ENCODE results near the gene COL19A1.

DNA sequence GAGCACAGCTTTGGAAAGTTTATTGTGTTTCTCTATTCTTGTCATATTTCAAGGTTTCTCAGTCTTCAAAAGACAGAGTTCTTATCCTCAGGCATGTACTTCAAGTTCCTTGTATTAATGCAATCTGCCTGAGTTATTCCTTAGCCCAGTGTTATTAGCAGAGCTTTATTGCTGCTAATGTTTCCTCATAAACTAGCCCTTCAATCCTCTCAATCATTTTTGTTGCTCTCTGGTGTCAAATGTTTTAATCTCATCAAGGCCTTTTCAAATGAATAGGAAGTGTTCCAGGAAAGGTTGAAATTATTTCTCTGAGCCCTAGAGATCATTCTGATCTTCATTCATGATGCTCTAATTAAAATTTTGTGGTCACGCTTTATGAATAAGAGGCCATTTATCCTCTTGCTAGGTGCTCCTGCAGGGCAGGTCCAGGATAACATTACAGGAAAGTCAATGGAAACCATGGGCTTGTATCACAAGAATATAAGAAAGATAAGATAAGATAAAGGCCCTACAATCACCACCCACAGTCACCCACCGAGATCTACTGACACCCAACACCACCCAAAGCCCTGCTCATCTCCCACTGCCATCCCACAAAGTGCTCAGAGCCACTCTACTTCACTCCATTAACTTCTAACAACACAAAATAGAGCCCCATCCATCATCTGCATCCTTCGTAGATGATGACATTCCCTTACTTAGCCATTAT, 310.6 kb downstream of the COL19A1 start:
- no peak for TF ChIP-seq CTCF (IDR thresholded peaks at IDR 0.05)
- no peak for TF ChIP-seq ZFX (IDR thresholded peaks at IDR 0.05; ENCODE audit: borderline replicate concordance)
